ENCODE data around the gene SCN4A. TPM values are rescaled to one million over a fixed set of nuclear protein-coding genes. Genes with fewer than 3 reads are reported as not detected.

The SCN4A gene
- total RNA-seq, 4 donors from 2014 or later, result under 0.01 to 0.71 (median 0.20) TPM

DNA sequence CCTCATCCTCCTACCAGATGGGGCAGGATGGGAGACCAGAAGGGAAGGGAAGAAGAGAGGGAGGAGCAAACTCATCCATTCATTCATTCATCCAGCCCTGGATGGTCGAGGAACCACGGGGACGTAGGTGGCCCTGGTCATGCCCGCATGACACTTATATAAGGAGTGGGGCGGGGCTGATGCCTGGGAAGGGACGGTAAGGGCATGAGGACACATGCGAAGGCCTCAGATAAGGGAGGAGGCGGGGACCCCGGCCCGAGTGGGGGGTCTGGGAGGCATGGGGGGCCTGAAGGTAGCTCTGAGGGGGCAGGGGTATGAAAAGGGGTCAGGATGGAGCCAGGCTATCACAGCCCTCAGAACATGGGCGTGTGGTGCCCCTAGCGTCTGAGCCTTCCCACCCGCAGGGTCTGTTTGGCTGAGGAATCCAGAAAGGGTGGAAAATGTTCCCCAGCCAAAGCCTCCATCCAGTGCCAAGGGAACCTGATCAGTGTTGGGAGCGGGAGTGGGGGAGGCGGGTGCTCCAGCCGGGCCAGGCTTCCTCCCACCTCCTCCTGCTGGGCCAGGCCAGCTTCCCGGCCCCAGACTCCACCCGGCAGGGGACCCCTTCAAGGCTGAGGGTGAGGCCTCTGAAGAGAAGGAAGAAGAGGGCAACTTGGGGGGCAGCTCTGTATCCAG lies 23.0 kb downstream of the SCN4A start:
- Histone ChIP-seq H3K4me1 (peaks cover 0 to 8% (median 0%) of the 10 kb centered on the region in 4 donors), H3K4me3 (no peak overlapping the region), H3K27ac (replicated peaks in 1 of 4) (no peak overlapping the region), H3K9me3 (no peaks in the 10 kb centered on the region), H3K36me3 (no peaks in the 10 kb centered on the region), H3K27me3 (peaks cover 0 to 44% (median 0%) of the 10 kb centered on the region in 4 donors)
- intact Hi-C loops (cut with DNase I), result no loop called here
- TF ChIP-seq EP300 (IDR thresholded peaks at IDR 0.05), result no peak
- 80% methylated on average over 15 of the region's 18 CpGs for WGBS
- no peak for DNase-seq (ENCODE audit: extremely low spot score)

DNA sequence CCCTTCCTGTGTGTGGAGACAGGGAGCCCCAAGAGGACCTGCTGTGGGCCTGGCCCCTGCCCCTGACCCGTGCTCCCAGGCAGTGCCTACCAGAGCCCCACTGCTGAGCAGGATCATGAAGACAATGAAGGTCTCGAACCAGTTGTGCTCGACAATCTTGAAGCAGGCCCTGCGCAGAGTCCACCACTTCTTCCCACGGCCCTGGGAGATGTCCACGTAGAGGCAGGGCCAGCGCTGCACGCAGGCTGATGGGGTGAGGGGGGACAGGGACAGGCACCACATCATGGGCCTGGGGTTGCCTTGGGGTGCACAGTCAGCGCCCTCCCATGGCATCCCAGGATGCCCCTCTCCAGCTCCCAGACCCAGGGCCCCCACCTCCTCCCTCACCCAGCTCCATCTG lies 24.2 kb downstream of the SCN4A start:
- no peaks in the 10 kb centered on the region for H3K9me3 ChIP-seq
- peaks cover 0 to 44% (median 0%) of the 10 kb centered on the region in 4 donors for H3K27me3 ChIP-seq
- DNase-seq (ENCODE audit: extremely low spot score), result no peak
- no peaks in the 10 kb centered on the region for H3K4me1 ChIP-seq
- intact Hi-C loops (cut with DNase I), result no loop called here
- 90% methylated on average over 7 of the region's 9 CpGs for WGBS
- TF ChIP-seq POLR2A (IDR thresholded peaks at IDR 0.05; ENCODE audit: low read depth) (no peak), EP300 (IDR thresholded peaks at IDR 0.05) (no peak), POLR2AphosphoS5 (IDR thresholded peaks at IDR 0.05) (no peak)
- TF ChIP-seq, protein P1, sequence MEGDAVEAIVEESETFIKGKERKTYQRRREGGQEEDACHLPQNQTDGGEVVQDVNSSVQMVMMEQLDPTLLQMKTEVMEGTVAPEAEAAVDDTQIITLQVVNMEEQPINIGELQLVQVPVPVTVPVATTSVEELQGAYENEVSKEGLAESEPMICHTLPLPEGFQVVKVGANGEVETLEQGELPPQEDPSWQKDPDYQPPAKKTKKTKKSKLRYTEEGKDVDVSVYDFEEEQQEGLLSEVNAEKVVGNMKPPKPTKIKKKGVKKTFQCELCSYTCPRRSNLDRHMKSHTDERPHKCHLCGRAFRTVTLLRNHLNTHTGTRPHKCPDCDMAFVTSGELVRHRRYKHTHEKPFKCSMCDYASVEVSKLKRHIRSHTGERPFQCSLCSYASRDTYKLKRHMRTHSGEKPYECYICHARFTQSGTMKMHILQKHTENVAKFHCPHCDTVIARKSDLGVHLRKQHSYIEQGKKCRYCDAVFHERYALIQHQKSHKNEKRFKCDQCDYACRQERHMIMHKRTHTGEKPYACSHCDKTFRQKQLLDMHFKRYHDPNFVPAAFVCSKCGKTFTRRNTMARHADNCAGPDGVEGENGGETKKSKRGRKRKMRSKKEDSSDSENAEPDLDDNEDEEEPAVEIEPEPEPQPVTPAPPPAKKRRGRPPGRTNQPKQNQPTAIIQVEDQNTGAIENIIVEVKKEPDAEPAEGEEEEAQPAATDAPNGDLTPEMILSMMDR (IDR thresholded peaks at IDR 0.05), result no peak
- H3K36me3 ChIP-seq, result no peaks in the 10 kb centered on the region
- no peak overlapping the region for H3K27ac ChIP-seq (replicated peaks in 1 of 4)
- H3K4me3 ChIP-seq, result no peak overlapping the region

GRCh38 chr17:63947711-63948330 lies 24.9 kb downstream of the SCN4A start:
- WGBS, result 75% methylated on average over 10 of the region's 18 CpGs
- intact Hi-C loops (cut with DNase I), result no loop called here
- H3K4me3 ChIP-seq, result no peak overlapping the region
- TF ChIP-seq EP300 (IDR thresholded peaks at IDR 0.05) (no peak), POLR2AphosphoS5 (IDR thresholded peaks at IDR 0.05) (no peak), POLR2A (IDR thresholded peaks at IDR 0.05; ENCODE audit: low read depth) (no peak)
- TF ChIP-seq, protein P1 (IDR thresholded peaks at IDR 0.05), result no peak
- H3K27me3 ChIP-seq, result peaks cover 0 to 44% (median 0%) of the 10 kb centered on the region in 4 donors
- no peaks in the 10 kb centered on the region for H3K36me3 ChIP-seq
- no peak for DNase-seq (ENCODE audit: extremely low spot score)
- H3K9me3 ChIP-seq, result no peaks in the 10 kb centered on the region
- H3K27ac ChIP-seq (replicated peaks in 1 of 4), result no peak overlapping the region
- H3K4me1 ChIP-seq, result no peaks in the 10 kb centered on the region

GRCh38 chr17:63946440-63947363 lies 26.0 kb downstream of the SCN4A start:
- no peak overlapping the region for H3K27ac ChIP-seq (replicated peaks in 1 of 4)
- H3K36me3 ChIP-seq, result no peaks in the 10 kb centered on the region
- H3K9me3 ChIP-seq, result no peaks in the 10 kb centered on the region
- 62% methylated on average over 7 of the region's 20 CpGs for WGBS
- DNase-seq (ENCODE audit: extremely low spot score), result no peak
- intact Hi-C loops (cut with DNase I), result no loop called here
- TF ChIP-seq, protein P1 (IDR thresholded peaks at IDR 0.05), result peak; percentile 49 to 80 (median 63)
- TF ChIP-seq POLR2AphosphoS5 (IDR thresholded peaks at IDR 0.05) (no peak), EP300 (IDR thresholded peaks at IDR 0.05) (no peak)
- no peak overlapping the region for H3K4me3 ChIP-seq
- peaks cover 0 to 44% (median 0%) of the 10 kb centered on the region in 4 donors for H3K27me3 ChIP-seq
- H3K4me1 ChIP-seq, result no peaks in the 10 kb centered on the region

All from esophagus muscularis mucosa (tissue), 4 donors.